GM12872 (cell line): ENCODE measurements around the gene COL9A2.

Source experiments
- TF ChIP-seq, protein P1 (sequence below): IDR thresholded peaks from 3 replicates; pipeline ENCODE4 v1.5.1; 2011; ENCODE audit warnings: low read depth, mild to moderate bottlenecking, low read length, moderate library complexity; ENCODE audit not compliant: insufficient read depth

The COL9A2 gene

DNA sequence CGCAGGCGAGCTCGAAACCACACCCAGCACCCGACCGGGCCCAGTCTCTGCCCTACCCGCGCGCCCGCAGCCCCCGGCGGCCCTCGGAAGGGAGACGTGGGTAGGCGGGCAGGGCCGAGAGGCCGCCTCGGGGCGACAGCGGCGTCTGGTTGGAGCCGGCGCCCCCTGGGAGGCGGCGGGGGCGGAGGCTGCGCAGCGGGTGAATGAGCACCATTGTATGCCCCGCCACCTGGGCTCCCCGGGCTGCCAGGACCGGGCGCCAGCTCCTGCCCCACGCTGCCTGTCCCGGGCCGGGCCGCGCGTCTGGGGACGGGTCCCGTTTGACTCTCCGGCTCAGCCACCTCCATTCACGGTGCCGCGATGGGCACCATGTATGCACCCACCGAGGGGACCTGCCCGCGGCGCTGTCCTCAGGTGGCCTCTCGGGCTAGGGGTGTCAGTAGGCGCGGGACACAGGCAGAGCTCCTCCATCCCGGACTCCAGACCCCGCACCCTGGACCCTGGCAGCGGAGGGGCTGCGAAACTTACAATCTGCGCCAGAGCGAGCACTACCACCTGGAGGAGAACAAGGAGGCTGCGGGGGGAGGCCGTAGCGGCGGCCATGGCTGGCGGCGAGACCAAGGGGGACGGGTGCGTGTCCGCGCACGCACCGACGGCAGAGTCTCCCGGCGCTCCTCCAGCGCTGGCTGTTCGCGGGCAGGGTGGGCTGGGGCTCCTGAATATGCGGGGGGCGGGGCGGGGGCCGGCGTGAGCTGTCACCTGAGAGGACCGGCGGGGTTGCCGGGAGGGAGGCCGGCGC is at the start of gene COL9A2:
COL9A2 (minus strand) TSS at position 692 of the 799 bp plus-strand sequence; CDS start at position 603, 89 bp downstream.
- TF ChIP-seq, protein P1, sequence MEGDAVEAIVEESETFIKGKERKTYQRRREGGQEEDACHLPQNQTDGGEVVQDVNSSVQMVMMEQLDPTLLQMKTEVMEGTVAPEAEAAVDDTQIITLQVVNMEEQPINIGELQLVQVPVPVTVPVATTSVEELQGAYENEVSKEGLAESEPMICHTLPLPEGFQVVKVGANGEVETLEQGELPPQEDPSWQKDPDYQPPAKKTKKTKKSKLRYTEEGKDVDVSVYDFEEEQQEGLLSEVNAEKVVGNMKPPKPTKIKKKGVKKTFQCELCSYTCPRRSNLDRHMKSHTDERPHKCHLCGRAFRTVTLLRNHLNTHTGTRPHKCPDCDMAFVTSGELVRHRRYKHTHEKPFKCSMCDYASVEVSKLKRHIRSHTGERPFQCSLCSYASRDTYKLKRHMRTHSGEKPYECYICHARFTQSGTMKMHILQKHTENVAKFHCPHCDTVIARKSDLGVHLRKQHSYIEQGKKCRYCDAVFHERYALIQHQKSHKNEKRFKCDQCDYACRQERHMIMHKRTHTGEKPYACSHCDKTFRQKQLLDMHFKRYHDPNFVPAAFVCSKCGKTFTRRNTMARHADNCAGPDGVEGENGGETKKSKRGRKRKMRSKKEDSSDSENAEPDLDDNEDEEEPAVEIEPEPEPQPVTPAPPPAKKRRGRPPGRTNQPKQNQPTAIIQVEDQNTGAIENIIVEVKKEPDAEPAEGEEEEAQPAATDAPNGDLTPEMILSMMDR = peak; percentile 19; the same call in 1 of the 3 replicates

DNA sequence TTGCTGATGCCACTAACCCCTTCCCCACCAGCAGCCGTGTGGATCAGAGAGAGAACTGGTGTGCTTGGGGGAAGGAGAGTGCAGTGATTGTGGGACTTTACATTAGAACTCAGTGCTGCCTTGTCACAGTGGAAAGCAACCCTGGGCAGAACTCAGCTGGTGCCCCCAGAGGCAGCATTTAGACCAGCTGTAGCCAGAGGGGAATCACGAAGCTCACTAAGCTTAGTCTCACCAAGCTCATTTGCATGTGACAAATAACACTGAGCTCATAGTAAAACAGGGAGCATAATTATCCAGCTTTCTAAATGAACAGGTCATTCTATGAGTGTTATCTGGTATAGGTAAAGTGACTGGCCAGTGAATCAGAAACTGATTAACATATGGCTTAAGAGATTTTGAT is 46.6 kb upstream of the COL9A2 start:
- TF ChIP-seq, protein P1 = peak; percentile 48

DNA sequence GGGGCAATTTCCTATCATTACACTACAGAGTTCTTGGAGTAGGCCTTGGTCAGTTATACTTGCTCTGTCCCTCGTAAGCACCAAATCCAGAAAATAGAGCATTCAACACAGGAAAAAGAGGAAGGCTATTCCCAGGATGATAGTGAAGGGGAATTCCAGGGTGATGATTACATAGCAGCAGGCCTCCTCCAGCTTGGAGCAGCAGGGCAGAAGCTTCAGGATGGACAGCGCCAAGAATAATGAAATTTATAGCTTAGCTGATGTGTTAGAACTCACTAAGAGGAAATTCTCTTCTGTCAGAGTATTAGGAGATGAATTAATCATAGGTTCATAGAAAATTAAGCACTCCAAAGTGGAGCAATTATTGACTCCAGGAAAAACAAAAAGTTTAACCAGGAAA is 45.6 kb upstream of the COL9A2 start:
- TF ChIP-seq, protein P1 = no peak

DNA sequence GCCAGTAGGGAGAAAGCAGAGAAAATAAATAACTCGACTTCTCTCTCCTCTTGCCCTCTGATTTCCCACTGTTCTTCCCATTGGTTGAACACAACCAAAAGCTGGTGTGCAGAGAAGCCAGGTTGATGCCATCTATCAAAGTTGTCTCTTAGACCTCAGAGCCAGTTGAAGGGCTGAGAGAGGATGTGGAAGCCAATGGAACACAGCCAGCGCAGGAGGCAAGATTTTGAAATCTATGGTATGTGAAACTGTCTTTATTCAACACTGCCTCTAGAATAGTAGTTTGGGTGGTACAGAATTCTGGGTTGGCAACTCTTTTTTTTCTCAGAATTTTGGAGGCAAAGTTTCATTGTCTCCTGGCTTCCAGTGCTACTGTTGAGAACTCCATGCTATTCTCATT is 45.1 kb upstream of the COL9A2 start:
- TF ChIP-seq, protein P1 = no peak

DNA sequence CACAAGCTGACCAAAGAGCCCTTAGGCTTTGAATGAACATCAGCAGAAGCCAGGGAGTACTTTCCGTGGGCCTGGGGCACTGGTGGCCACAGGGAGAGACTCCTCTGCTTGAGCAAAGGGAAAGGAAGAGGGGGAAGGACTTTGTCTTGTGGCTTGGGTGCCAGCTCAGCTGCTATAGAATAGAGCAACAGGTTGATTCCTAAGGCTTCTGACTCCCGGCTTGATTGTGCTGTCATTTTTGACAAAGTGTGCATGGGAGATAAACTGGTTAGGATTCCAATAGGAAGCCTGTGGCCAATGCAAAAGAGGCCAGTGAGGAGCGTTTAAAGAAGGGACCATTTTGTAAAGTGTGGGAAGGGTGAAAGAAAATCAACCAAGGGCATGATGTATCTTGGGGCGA is 44.6 kb upstream of the COL9A2 start:
- TF ChIP-seq, protein P1 = no peak

GRCh38 chr1:40361201-40361600 is 44.1 kb upstream of the COL9A2 start:
- TF ChIP-seq, protein P1 = no peak

- TF ChIP-seq, protein P1 = no peak
Observed at GRCh38 chr1:40360631-40361030, 43.5 kb upstream of the COL9A2 start.
